Vagina (tissue), 2 donors: Measurements from ENCODE around the gene SAMHD1. TPM values are rescaled to one million over a fixed set of nuclear protein-coding genes. Genes with fewer than 3 reads are reported as not detected.

Experiments
- DNase-seq, 2 donors: peaks; one replicate each; pipeline ENCODE4 v3.0.0-alpha.2; 2017; ENCODE audit errors: extremely low spot score in 2 of 2
- H3K27ac ChIP-seq: fragments of 200-600 bp; sonication (generic); one replicate; pipeline ENCODE4 v1.5.1; 2019
- H3K27me3 ChIP-seq: fragments of 200-600 bp; sonication (generic); one replicate; pipeline ENCODE4 v1.5.1; 2019
- H3K36me3 ChIP-seq, 2 donors: fragments of 200-600 bp; sonication (generic); one replicate each; pipeline ENCODE4 v1.5.1; 2017 to 2019
- H3K4me1 ChIP-seq: fragments of 200-600 bp; sonication (generic); one replicate; pipeline ENCODE4 v1.5.1; 2019
- H3K4me3 ChIP-seq, 2 donors: fragments of 200-600 bp; sonication (generic); 1 replicate in 1 of 2; 2 replicates in 1 of 2; pipeline ENCODE4 v1.5.1; 2016 to 2019
- H3K9me3 ChIP-seq: fragments of 200-600 bp; sonication (generic); one replicate; pipeline ENCODE4 v1.5.1; 2019
- POLR2A ChIP-seq, 2 donors: fragments of 450-650 bp; IDR thresholded peaks; one replicate each; pipeline ENCODE4 v1.6.1; 2017; ENCODE audit warnings: antibody characterized with exemption in 2 of 2, mild to moderate bottlenecking in 2 of 2, moderate library complexity in 2 of 2
- POLR2AphosphoS5 ChIP-seq, 2 donors: sonication (generic); formaldehyde crosslinking; IDR thresholded peaks; one replicate each; pipeline ENCODE4 v1.9.0; 2017; ENCODE audit warnings: antibody characterized with exemption in 2 of 2, mild to moderate bottlenecking in 2 of 2, low read depth in 1 of 2; ENCODE audit not compliant: insufficient read depth in 1 of 2
- intact Hi-C: fragments of 100-400 bp; cut with DNase I; formaldehyde crosslinking; loops from one replicate; pipeline ENCODE4 v1.15.1; 2023
- total RNA-seq: library from RNA; depleted of rRNA; stranded (reverse); fragments of >200 nt; gene quantifications from one replicate; pipeline ENCODE4 v1.2.3, GENCODE V29; 2016
- TF ChIP-seq, protein P1 (sequence below), 3 experiments: fragments of 450-650 bp in 2 of 3; fragments of 200-600 bp in 1 of 3; sonication (generic) in 1 of 3; IDR thresholded peaks; one replicate each; pipeline ENCODE4 v1.5.1; 2017 to 2019; ENCODE audit warnings: antibody characterized with exemption in 3 of 3, mild to moderate bottlenecking in 2 of 3, moderate library complexity in 2 of 3

SAMHD1 gene
- total RNA-seq, 1 donor from 2014 or later: 142 TPM

DNA sequence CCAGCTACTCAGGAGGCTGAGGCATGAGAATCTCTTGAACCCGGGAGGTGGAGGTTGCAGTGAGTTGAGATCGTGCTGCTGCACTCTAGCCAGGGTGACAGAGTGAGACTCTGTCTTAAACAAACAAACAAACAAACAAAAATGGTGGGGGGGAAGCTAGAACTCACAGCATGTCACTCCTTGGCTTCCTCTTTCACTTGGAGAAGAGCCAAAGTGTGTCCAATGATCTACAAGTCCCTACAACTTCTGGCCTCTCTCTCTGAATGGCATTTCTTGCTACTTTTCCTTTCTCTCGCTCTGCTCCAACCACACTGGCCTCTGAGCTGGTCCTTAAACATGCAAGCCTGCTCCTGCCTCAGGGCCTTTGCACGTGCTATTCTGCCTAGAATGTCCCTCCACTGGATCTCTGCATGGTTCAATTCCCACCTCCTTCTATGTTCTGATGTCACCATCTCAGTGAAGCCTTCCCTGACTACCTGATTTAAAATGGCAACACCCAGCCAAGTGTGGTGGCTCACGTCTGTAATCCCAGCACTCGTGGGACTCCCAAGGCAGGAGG, 67.5 kb downstream of the SAMHD1 start:
- intact Hi-C loops: no loop called here

DNA sequence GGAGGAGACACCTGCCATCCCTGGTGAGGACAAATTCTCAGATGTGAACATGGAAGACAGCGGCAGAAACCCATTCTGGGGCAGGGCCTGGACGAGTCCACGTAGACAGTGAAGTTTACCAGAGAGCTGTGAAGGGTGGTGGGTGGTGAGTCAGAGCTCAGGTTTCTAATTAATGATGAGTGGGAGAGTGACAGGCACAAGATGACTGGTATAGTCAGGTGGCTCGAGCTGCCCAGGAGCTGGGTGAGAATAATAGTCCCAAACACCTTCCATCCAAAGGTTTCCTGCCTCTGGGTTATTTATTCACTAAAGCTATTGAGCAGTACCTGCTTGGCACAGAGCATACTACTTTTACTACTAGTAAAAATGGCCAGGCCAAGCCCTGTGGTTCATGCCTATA, 69.6 kb downstream of the SAMHD1 start:
- Histone ChIP-seq H3K9me3 (no peaks in the 10 kb centered on the region), H3K4me1 (peaks cover 3% of the 10 kb centered on the region), H3K4me3 (no peak overlapping the region), H3K27ac (no peak overlapping the region), H3K27me3 (no peaks in the 10 kb centered on the region), H3K36me3 (no peaks in the 10 kb centered on the region)
- intact Hi-C loops: no loop called here
- no peak for DNase-seq
- no peak for TF ChIP-seq POLR2A (IDR thresholded peaks at IDR 0.05)
- TF ChIP-seq POLR2AphosphoS5 (IDR thresholded peaks at IDR 0.05; ENCODE audit: insufficient read depth in 1 of 2, low read depth in 1 of 2): no peak
- TF ChIP-seq, protein P1, sequence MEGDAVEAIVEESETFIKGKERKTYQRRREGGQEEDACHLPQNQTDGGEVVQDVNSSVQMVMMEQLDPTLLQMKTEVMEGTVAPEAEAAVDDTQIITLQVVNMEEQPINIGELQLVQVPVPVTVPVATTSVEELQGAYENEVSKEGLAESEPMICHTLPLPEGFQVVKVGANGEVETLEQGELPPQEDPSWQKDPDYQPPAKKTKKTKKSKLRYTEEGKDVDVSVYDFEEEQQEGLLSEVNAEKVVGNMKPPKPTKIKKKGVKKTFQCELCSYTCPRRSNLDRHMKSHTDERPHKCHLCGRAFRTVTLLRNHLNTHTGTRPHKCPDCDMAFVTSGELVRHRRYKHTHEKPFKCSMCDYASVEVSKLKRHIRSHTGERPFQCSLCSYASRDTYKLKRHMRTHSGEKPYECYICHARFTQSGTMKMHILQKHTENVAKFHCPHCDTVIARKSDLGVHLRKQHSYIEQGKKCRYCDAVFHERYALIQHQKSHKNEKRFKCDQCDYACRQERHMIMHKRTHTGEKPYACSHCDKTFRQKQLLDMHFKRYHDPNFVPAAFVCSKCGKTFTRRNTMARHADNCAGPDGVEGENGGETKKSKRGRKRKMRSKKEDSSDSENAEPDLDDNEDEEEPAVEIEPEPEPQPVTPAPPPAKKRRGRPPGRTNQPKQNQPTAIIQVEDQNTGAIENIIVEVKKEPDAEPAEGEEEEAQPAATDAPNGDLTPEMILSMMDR (IDR thresholded peaks at IDR 0.05): no peak

More for the DNA sequence above, 67.5 kb downstream of the SAMHD1 start:
- TF ChIP-seq POLR2A (IDR thresholded peaks at IDR 0.05) (no peak), POLR2AphosphoS5 (IDR thresholded peaks at IDR 0.05; ENCODE audit: insufficient read depth in 1 of 2, low read depth in 1 of 2) (no peak)
- TF ChIP-seq, protein P1 (IDR thresholded peaks at IDR 0.05): no peak
- peaks cover 0 to 2% of the 10 kb centered on the region in 2 donors for H3K36me3 ChIP-seq
- no peaks in the 10 kb centered on the region for H3K27me3 ChIP-seq
- no peak for DNase-seq
- H3K4me3 ChIP-seq: no peak overlapping the region
- no peak overlapping the region for H3K27ac ChIP-seq
- H3K9me3 ChIP-seq: no peaks in the 10 kb centered on the region
- peaks cover 11% of the 10 kb centered on the region for H3K4me1 ChIP-seq

DNA sequence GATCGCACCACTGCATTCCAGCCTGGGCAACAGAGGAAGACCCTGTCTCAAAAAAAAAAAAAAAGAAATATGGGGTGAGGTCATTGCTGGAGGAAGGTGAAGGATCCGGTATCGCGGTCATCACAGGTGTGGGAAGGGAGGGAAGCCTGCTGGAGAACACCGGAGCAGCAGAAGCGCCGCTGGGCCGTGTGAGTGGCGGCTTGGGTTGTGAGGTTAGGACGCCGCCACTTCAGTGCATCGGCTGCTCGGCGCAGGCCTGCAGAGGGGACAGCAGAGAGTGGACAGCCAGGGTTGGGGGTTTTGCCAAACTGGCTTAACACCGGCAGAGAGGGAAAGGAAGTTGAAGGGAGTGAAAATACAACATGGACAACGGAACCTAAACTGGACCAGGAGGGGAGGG, 70.2 kb downstream of the SAMHD1 start:
- TF ChIP-seq POLR2A (IDR thresholded peaks at IDR 0.05): no peak
- TF ChIP-seq, protein P1 (IDR thresholded peaks at IDR 0.05): no peak
- TF ChIP-seq POLR2AphosphoS5 (IDR thresholded peaks at IDR 0.05; ENCODE audit: insufficient read depth in 1 of 2, low read depth in 1 of 2): no peak
- intact Hi-C loops: no loop called here
- H3K27me3 ChIP-seq: no peaks in the 10 kb centered on the region

DNA sequence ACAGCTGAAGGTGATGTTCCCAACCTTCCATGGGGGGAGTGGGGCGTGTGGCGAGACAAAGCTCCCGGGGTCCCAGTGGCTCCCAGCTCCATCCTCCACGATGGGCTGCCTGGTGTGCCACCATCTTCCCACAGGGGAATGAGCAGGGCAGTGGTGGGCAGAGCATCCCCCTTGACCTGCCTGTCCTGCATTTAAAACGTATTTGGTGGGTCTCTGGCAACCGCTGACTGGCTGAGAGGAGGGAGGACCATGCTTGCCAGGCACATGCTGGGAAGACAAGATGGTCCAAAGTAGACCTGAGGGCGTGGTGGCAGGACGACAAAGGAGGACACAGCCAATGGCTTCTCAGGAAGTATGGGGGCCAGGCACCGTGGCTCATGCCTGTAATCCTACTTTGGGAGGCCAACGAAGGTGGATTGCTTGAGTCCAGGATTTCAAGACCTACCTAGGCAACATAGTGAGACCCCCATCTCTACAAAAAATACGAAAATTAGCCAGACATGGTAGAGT, 70.7 kb downstream of the SAMHD1 start:
- H3K4me3 ChIP-seq: no peak overlapping the region
- H3K9me3 ChIP-seq: no peaks in the 10 kb centered on the region
- H3K36me3 ChIP-seq: no peaks in the 10 kb centered on the region
- no peak overlapping the region for H3K27ac ChIP-seq
- H3K4me1 ChIP-seq: no peaks in the 10 kb centered on the region
- no peaks in the 10 kb centered on the region for H3K27me3 ChIP-seq
- DNase-seq: no peak
- TF ChIP-seq POLR2A (IDR thresholded peaks at IDR 0.05) (no peak), POLR2AphosphoS5 (IDR thresholded peaks at IDR 0.05; ENCODE audit: insufficient read depth in 1 of 2, low read depth in 1 of 2) (no peak)
- TF ChIP-seq, protein P1 (IDR thresholded peaks at IDR 0.05): no peak
- intact Hi-C loops: no loop called here

More for the DNA sequence above, 70.2 kb downstream of the SAMHD1 start:
- Histone ChIP-seq H3K36me3 (no peaks in the 10 kb centered on the region), H3K27ac (no peak overlapping the region), H3K4me1 (no peaks in the 10 kb centered on the region), H3K9me3 (no peaks in the 10 kb centered on the region), H3K4me3 (no peak overlapping the region)
- no peak for DNase-seq

DNA sequence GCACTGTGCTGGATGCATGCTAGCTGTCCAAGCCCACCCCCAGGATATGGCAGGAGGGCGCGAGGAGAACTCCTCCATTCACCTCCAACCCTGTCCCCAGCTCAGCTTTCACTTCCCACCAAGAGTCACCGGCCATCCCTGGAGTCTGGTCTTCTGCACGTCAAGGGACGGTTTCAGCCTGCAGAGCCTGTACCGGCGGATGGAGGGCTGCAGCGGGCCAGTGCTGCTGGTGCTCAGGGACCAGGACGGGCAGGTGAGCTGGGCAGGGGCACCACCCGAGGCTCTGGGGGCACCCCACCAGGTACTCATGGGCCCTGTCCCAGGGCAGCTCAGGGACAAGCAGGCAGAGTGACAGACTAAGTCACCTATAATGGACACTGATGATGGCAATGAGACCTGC, 72.6 kb downstream of the SAMHD1 start:
- Histone ChIP-seq H3K4me1 (no peaks in the 10 kb centered on the region), H3K36me3 (no peaks in the 10 kb centered on the region), H3K27ac (no peak overlapping the region), H3K27me3 (no peaks in the 10 kb centered on the region), H3K4me3 (no peak overlapping the region), H3K9me3 (no peaks in the 10 kb centered on the region)
- no peak for TF ChIP-seq POLR2A (IDR thresholded peaks at IDR 0.05)
- TF ChIP-seq, protein P1 (IDR thresholded peaks at IDR 0.05): no peak
- TF ChIP-seq POLR2AphosphoS5 (IDR thresholded peaks at IDR 0.05; ENCODE audit: insufficient read depth in 1 of 2, low read depth in 1 of 2): no peak
- no peak for DNase-seq
- intact Hi-C loops: no loop called here
